CD14-positive monocyte (primary cell): ENCODE data around the gene GAS1. TPM values are rescaled to one million over a fixed set of nuclear protein-coding genes. Genes with fewer than 3 reads are reported as not detected.

Source experiments
- DNase-seq, 3 donors: peaks; one replicate each; pipeline ENCODE4 v3.0.0-alpha.2; 2011 to 2022
- H2AFZ ChIP-seq: 2 replicates; pipeline ENCODE4 v1.6.0; 2012; ENCODE audit warnings: mild to moderate bottlenecking, low read depth, low read length, inconsistent platforms; ENCODE audit not compliant: insufficient read depth, poor library complexity, severe bottlenecking
- H3K27ac ChIP-seq, 2 donors: 1 replicate in 1 of 2; 2 replicates in 1 of 2; pipeline ENCODE4 v1.5.1; 2012 to 2013; ENCODE audit warnings: low read length in 2 of 2, control low read depth in 1 of 2, inconsistent platforms in 1 of 2, low read depth in 1 of 2, mild to moderate bottlenecking in 1 of 2
- H3K27me3 ChIP-seq, 2 donors: one replicate each; pipeline versions ENCODE4 v1.6.0 to v1.6.1; 2011 to 2013; ENCODE audit warnings: low read length in 2 of 2; ENCODE audit not compliant: control insufficient read depth in 2 of 2, insufficient read depth in 2 of 2
- H3K36me3 ChIP-seq, 2 donors: replicated peaks in 1 of 2; 1 replicate in 1 of 2; 2 replicates in 1 of 2; pipeline versions ENCODE4 v1.5.1 to v1.6.1; 2012 to 2013; ENCODE audit warnings: low read length in 2 of 2, control low read depth in 1 of 2, inconsistent platforms in 1 of 2, mild to moderate bottlenecking in 1 of 2; ENCODE audit not compliant: insufficient read depth in 2 of 2, control insufficient read depth in 1 of 2
- H3K4me1 ChIP-seq, 2 donors: 1 replicate in 1 of 2; 2 replicates in 1 of 2; pipeline versions ENCODE4 v1.5.1 to v1.6.1; 2012 to 2013; ENCODE audit warnings: low read length in 2 of 2, control low read depth in 1 of 2, inconsistent platforms in 1 of 2, mild to moderate bottlenecking in 1 of 2, moderate library complexity in 1 of 2; ENCODE audit not compliant: insufficient read depth in 2 of 2, control insufficient read depth in 1 of 2
- H3K4me2 ChIP-seq: replicated peaks from 2 replicates; pipeline ENCODE3; 2012; ENCODE audit warnings: low read length, moderate library complexity, mild to moderate bottlenecking; ENCODE audit not compliant: poor library complexity, severe bottlenecking; ENCODE audit errors: extremely low read depth
- H3K4me3 ChIP-seq, 3 experiments: fragments of 200-600 bp in 1 of 3; sonication (generic) in 1 of 3; replicated peaks in 1 of 3; 1 replicate in 2 of 3; 2 replicates in 1 of 3; pipeline ENCODE4 v1.5.1; 2011 to 2013; ENCODE audit warnings: low read length in 3 of 3, mild to moderate bottlenecking in 3 of 3, control low read depth in 2 of 3, low read depth in 2 of 3, inconsistent platforms in 1 of 3, moderate library complexity in 1 of 3
- H3K79me2 ChIP-seq: 2 replicates; pipeline ENCODE4 v1.6.0; 2012; ENCODE audit warnings: mild to moderate bottlenecking, control low read depth, inconsistent platforms, low read length, moderate library complexity; ENCODE audit not compliant: insufficient read depth
- H3K9ac ChIP-seq: 2 replicates; pipeline ENCODE4 v1.6.0; 2017; ENCODE audit warnings: low read length, mild to moderate bottlenecking; ENCODE audit not compliant: insufficient read depth, poor library complexity, severe bottlenecking
- H3K9me3 ChIP-seq, 2 donors: replicated peaks in 1 of 2; 1 replicate in 1 of 2; 2 replicates in 1 of 2; pipeline versions ENCODE4 v1.5.1 to v1.6.1; 2012 to 2013; ENCODE audit warnings: low read length in 2 of 2, control low read depth in 1 of 2; ENCODE audit not compliant: control insufficient read depth in 1 of 2, insufficient read depth in 1 of 2
- H4K20me1 ChIP-seq: 2 replicates; pipeline ENCODE4 v1.6.0; 2012; ENCODE audit warnings: mild to moderate bottlenecking, low read length, control low read depth, moderate library complexity; ENCODE audit not compliant: insufficient read depth
- H3K27ac Mint-ChIP-seq, 7 donors: one replicate each; pipeline ENCODE4 v1.8.0; 2020; ENCODE audit warnings: mild to moderate bottlenecking in 7 of 7, mixed read lengths in 7 of 7, moderate library complexity in 6 of 7, inconsistent platforms in 2 of 7
- H3K27me3 Mint-ChIP-seq, 3 donors: one replicate each; pipeline ENCODE4 v1.8.0; 2021 to 2022; ENCODE audit warnings: low read depth in 3 of 3, mild to moderate bottlenecking in 3 of 3, mixed read lengths in 3 of 3, moderate library complexity in 3 of 3, inconsistent platforms in 1 of 3
- H3K36me3 Mint-ChIP-seq, 2 donors: one replicate each; pipeline ENCODE4 v1.8.0; 2020; ENCODE audit warnings: mixed read lengths in 2 of 2, inconsistent platforms in 1 of 2, mild to moderate bottlenecking in 1 of 2
- H3K4me1 Mint-ChIP-seq: one replicate; pipeline ENCODE4 v1.8.0; 2020; ENCODE audit warnings: mild to moderate bottlenecking, mixed read lengths
- H3K4me3 Mint-ChIP-seq, 2 donors: one replicate each; pipeline ENCODE4 v1.8.0; 2020; ENCODE audit warnings: mild to moderate bottlenecking in 2 of 2, mixed read lengths in 2 of 2, moderate library complexity in 1 of 2
- H3K9me3 Mint-ChIP-seq, 7 donors: one replicate each; pipeline ENCODE4 v1.8.0; 2020 to 2022; ENCODE audit warnings: mixed read lengths in 7 of 7, mild to moderate bottlenecking in 6 of 7, moderate library complexity in 6 of 7, inconsistent platforms in 2 of 7
- CTCF ChIP-seq: fragments of 200-600 bp; IDR thresholded peaks from one replicate; pipeline ENCODE4 v1.8.0; 2022; ENCODE audit warnings: antibody characterized with exemption, mild to moderate bottlenecking
- WGBS: methylation state at CpG from one replicate; pipeline ENCODE4 v1.1.5; 2013; ENCODE audit warnings: missing lambda C conversion rate; ENCODE audit not compliant: insufficient coverage; 5-methylcytosine and 5-hydroxymethylcytosine counted together
- intact Hi-C, 2 donors: fragments of 100-400 bp; cut with micrococcal nuclease; formaldehyde crosslinking; loops; one replicate each; pipeline versions ENCODE4 v1.15.0 to v1.15.1; 2023
- polyA plus RNA-seq, 3 donors: library from polyadenylated mRNA; depleted of rRNA in 1 of 3; unstranded in 2 of 3; stranded (reverse) in 1 of 3; fragments of 300-500 nt in 2 of 3; fragments of >200 nt in 1 of 3; fragmentation: Illumina TruSeq in 2 of 3; gene quantifications; 1 replicate in 2 of 3; 2 replicates in 1 of 3; pipeline ENCODE4 v1.2.3, GENCODE V29; 2012 to 2021

The GAS1 gene
- polyA plus RNA-seq, 3 donors, result 0.12 to 0.20 (median 0.18) TPM

- intact Hi-C loops, result no loop called here
- Mint-ChIP-seq H3K9me3 (peaks cover 0 to 1% (median 0%) of the 10 kb centered on the region in 7 donors), H3K36me3 (no peaks in the 10 kb centered on the region), H3K4me1 (no peaks in the 10 kb centered on the region), H3K4me3 (no peak overlapping the region), H3K27ac (no peak overlapping the region), H3K27me3 (peaks cover 2 to 6% (median 4%) of the 10 kb centered on the region in 3 donors)
- H3K9ac ChIP-seq, result no peak overlapping the region
- H3K4me1 ChIP-seq, result no peaks in the 10 kb centered on the region
- H3K36me3 ChIP-seq, result no peaks in the 10 kb centered on the region
- H3K9me3 ChIP-seq, result no peaks in the 10 kb centered on the region
- H3K79me2 ChIP-seq, result no peaks in the 10 kb centered on the region
- no peak overlapping the region for H2AFZ ChIP-seq
- no CpG with 5 or more reads among the region's 2 CpGs for WGBS
- H3K27ac ChIP-seq, result no peak overlapping the region
- H3K27me3 ChIP-seq, result peaks cover 0 to 4% of the 10 kb centered on the region in 2 donors
- H4K20me1 ChIP-seq, result no peaks in the 10 kb centered on the region
- no peak for DNase-seq
- H3K4me2 ChIP-seq, result no peak overlapping the region
- no peak overlapping the region for H3K4me3 ChIP-seq
- no peak for TF ChIP-seq CTCF
These were observed 27.1 kb upstream of the GAS1 start for GRCh38 chr9:86974421-86974820.

DNA sequence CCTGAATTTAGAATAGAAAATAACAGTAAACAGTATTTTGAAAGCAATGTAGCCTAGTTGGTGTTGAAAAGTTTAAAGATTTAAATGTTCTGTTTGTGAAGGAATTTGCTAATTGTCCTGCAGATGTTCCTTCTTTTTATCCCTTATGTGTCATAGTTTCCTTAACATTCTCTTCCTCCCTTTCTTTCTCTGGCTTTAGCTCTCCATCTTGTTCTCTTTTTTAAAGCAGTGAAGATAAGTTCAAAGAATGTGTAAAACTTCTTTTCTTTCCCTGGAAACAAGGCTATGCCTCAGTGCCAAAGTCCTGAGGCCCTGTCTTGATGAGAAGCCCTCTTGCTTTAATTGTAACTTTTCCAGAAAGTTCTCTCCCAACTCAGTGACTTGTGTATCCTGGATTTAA, 24.4 kb upstream of the GAS1 start:
- Histone ChIP-seq H2AFZ (no peak overlapping the region), H3K9ac (no peak overlapping the region), H3K36me3 (no peaks in the 10 kb centered on the region), H3K79me2 (no peaks in the 10 kb centered on the region), H3K4me1 (no peaks in the 10 kb centered on the region), H3K4me3 (no peak overlapping the region), H3K27ac (no peak overlapping the region), H4K20me1 (no peaks in the 10 kb centered on the region), H3K4me2 (no peak overlapping the region), H3K27me3 (peaks cover 0 to 4% of the 10 kb centered on the region in 2 donors), H3K9me3 (no peaks in the 10 kb centered on the region)
- DNase-seq, result no peak
- no peak for TF ChIP-seq CTCF
- H3K9me3 Mint-ChIP-seq, result peaks cover 0 to 4% (median 0%) of the 10 kb centered on the region in 7 donors
- intact Hi-C loops, result no loop called here
- no peak overlapping the region for H3K4me3 Mint-ChIP-seq
- no peak overlapping the region for H3K27ac Mint-ChIP-seq
- no peaks in the 10 kb centered on the region for H3K4me1 Mint-ChIP-seq
- H3K27me3 Mint-ChIP-seq, result peaks cover 2 to 4% (median 2%) of the 10 kb centered on the region in 3 donors
- H3K36me3 Mint-ChIP-seq, result no peaks in the 10 kb centered on the region
